HUES48 (cell line): ENCODE data around the gene ARHGAP27.
"Not testable (repeated sequence)": the region's sequence is repeated elsewhere in the genome, so short reads cannot be mapped to it uniquely, and the experiment has no call there.

Source experiments
- H3K27ac ChIP-seq: one replicate; pipeline ENCODE4 v1.7.0; 2013; ENCODE audit warnings: low read depth, low read length, inconsistent platforms
- H3K27me3 ChIP-seq: 2 replicates; pipeline ENCODE4 v1.6.1; 2013; ENCODE audit warnings: mild to moderate bottlenecking, low read length; ENCODE audit not compliant: control insufficient read depth, insufficient read depth
- H3K36me3 ChIP-seq: 2 replicates; pipeline ENCODE4 v1.6.1; 2013; ENCODE audit warnings: low read length; ENCODE audit not compliant: control insufficient read depth, insufficient read depth
- H3K4me1 ChIP-seq: 2 replicates; pipeline ENCODE4 v1.6.1; 2013; ENCODE audit warnings: mild to moderate bottlenecking, low read length; ENCODE audit not compliant: control insufficient read depth, insufficient read depth
- H3K4me3 ChIP-seq: 2 replicates; pipeline ENCODE4 v1.5.1; 2013; ENCODE audit warnings: mild to moderate bottlenecking, low read depth, low read length
- H3K9ac ChIP-seq: 2 replicates; pipeline ENCODE4 v1.6.1; 2013; ENCODE audit warnings: mild to moderate bottlenecking, low read depth, low read length, moderate library complexity
- H3K9me3 ChIP-seq: 2 replicates; pipeline ENCODE4 v1.6.1; 2013; ENCODE audit warnings: low read length; ENCODE audit not compliant: control insufficient read depth, insufficient read depth

The ARHGAP27 gene

DNA sequence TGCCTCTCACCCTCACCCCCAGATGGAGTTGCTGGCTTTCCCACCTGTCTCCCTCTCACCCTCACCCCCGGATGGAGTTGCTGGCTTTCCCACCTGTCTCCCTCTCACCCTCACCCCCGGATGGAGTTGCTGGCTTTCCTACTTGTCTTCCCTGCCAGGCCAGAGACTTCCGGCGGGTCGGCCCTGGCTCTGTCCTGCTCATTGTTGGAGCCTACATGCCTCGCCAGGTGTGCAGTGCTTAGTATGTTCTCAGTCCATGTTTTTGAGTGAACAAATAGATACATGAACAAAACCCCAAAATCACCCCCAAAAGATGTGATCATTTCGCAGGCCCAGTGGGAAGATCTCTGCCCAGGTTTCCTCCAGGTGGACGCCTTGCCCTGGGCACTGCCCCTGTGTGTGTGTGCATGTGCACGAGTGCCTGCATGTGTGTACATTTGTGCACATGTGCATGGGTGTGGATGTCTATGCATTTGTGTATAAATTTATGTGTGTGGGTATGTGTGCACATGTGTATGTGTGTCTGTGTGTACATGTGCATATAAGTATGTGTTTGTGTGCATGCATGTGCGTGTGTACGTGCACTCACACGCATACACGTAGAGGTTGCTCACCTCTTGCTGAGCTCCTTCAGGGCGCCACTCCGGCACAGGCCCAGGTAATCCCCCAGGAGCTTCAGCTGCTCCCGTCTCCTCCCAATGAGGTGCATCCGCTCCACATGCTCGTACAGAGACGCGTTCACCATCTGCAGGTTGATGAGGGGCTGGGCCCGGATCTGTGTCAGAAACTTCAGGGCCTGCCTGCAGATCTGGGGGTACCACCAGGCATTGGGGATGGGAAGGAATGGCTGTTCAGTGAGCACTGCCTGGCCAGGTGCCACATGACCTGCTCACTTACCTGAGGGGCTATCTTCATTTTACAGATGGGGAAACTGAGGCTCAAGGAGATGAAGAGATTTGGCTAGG is 12.5 kb upstream of the ARHGAP27 start:
- not testable (repeated sequence) for H3K4me1 ChIP-seq, H3K27ac ChIP-seq, H3K27me3 ChIP-seq, H3K9ac ChIP-seq, H3K9me3 ChIP-seq, H3K36me3 ChIP-seq, H3K4me3 ChIP-seq

GRCh38 chr17:45444301-45444700 is 11.6 kb upstream of the ARHGAP27 start:
- H3K36me3 ChIP-seq, H3K9me3 ChIP-seq, H3K27ac ChIP-seq, H3K4me3 ChIP-seq, H3K27me3 ChIP-seq, H3K9ac ChIP-seq: not testable (repeated sequence)
- peaks cover 10% of the 10 kb centered on the region for H3K4me1 ChIP-seq

DNA sequence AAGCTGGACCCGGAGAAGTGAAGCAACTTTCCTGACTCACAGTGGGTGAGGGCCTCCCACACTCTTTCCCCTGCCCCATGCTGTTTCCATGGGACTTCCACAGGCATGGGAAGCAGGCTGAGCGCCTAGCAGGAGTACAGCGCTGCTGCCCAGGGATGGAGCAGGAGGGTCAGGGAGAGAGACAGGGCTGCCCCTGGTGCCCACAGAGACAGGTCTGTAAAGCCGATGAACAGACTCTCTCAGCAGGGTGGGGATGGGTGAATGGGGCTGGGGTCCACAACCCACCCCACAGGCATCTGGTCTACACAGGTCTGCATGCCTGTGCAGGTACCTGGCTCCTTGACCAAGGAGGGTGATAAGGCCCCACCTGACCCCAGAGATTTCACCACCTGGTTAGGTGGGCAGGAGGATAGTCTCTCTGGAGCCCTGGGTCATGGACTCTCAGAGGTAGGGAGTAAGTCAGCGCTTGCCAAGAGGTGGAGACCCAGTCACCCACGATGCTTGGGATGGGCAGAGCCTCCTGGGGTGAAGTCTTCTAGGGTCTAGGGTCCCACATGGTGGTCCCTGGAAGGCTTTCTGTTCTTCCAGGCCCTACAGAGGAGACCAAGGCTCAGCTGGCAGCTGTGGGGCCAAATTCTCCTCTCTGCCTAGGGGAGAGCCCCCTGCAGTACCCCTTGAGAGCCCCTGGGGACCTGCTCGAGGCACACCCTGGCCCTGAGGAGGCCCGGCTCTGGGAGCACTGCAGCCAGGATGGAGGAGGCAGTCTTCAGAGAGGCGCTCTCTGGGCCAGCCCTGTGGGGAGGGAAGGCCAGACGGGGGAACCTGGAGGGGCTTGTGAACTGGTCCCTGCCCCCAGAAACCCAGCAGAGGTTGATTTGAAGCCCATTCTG is 10.9 kb upstream of the ARHGAP27 start:
- H3K9me3 ChIP-seq, H3K27me3 ChIP-seq, H3K4me3 ChIP-seq, H3K27ac ChIP-seq, H3K9ac ChIP-seq, H3K36me3 ChIP-seq: not testable (repeated sequence)
- H3K4me1 ChIP-seq: peaks cover 10% of the 10 kb centered on the region

- H3K9ac ChIP-seq: no peak overlapping the region
- no peaks in the 10 kb centered on the region for H3K27me3 ChIP-seq
- no peak overlapping the region for H3K27ac ChIP-seq
Measured at GRCh38 chr17:45441526-45442310, 9.0 kb upstream of the ARHGAP27 start.

GRCh38 chr17:45440839-45441515 is 8.3 kb upstream of the ARHGAP27 start:
- H3K9ac ChIP-seq, H3K27ac ChIP-seq, H3K4me3 ChIP-seq, H3K36me3 ChIP-seq, H3K9me3 ChIP-seq, H3K27me3 ChIP-seq: not testable (repeated sequence)
- H3K4me1 ChIP-seq: peaks cover 18% of the 10 kb centered on the region

More at GRCh38 chr17:45441526-45442310, 9.0 kb upstream of the ARHGAP27 start:
- Histone ChIP-seq H3K9me3 (no peaks in the 10 kb centered on the region), H3K4me1 (peaks cover 17% of the 10 kb centered on the region), H3K4me3 (no peak overlapping the region), H3K36me3 (no peaks in the 10 kb centered on the region)

- peaks cover 18% of the 10 kb centered on the region for H3K4me1 ChIP-seq
- no peaks in the 10 kb centered on the region for H3K27me3 ChIP-seq
- H3K27ac ChIP-seq: peak overlapping the region; percentile 17
- no peaks in the 10 kb centered on the region for H3K9me3 ChIP-seq
- H3K36me3 ChIP-seq: no peaks in the 10 kb centered on the region
- H3K4me3 ChIP-seq: no peak overlapping the region
- H3K9ac ChIP-seq: no peak overlapping the region
Measured at GRCh38 chr17:45440161-45440778, 7.6 kb upstream of the ARHGAP27 start.

DNA sequence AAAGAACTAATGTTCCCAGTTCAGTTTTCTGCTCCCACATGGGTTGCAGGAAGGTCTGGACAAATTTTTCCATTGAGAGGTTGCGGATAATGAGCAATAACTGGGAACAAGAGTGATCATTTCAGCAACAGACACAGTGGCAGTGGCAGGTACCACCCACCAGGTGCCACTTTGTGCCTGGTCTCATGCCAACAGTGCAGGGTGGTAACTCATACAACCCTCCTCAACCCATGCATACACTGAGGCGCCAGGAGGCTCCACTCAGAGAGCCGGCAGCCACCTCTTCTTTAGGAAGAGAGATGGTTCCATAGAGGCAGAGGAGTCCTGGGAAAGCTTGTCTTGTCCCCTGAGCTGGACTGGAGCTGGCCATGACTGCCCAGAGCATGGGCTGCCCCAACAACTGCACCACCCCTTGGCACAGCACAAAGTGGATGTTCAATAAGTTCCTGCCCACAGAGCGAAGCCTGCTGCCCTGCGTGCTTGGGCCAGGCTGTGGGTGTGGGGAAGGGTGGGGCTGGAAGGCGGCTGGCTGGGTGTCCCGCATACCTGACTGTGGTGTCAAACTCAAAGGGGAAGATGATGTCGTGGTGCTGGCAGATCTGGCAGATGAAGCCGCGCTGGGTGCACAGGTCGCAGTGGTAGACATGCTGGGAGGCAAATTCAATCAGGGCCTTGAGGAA is 6.4 kb upstream of the ARHGAP27 start:
- H3K36me3 ChIP-seq: no peaks in the 10 kb centered on the region
- no peak overlapping the region for H3K27ac ChIP-seq
- H3K4me1 ChIP-seq: peaks cover 18% of the 10 kb centered on the region
- H3K27me3 ChIP-seq: no peaks in the 10 kb centered on the region
- no peak overlapping the region for H3K4me3 ChIP-seq
- H3K9ac ChIP-seq: no peak overlapping the region
- no peaks in the 10 kb centered on the region for H3K9me3 ChIP-seq

- no peaks in the 10 kb centered on the region for H3K9me3 ChIP-seq
- peaks cover 12% of the 10 kb centered on the region for H3K27me3 ChIP-seq
- no peak overlapping the region for H3K4me3 ChIP-seq
- no peaks in the 10 kb centered on the region for H3K36me3 ChIP-seq
- H3K4me1 ChIP-seq: peaks cover 18% of the 10 kb centered on the region
- no peak overlapping the region for H3K9ac ChIP-seq
- H3K27ac ChIP-seq: no peak overlapping the region
Measured at GRCh38 chr17:45437465-45438283, 5.0 kb upstream of the ARHGAP27 start.
